Anterior cingulate cortex (tissue), 58 donors: ENCODE data around the gene ZFX.
A peak's percentile ranks its signal among the peaks of the same experiment; 100 is the strongest.

ENCODE experiments used
- DNase-seq, 58 donors: peaks; one replicate each; lab custom pipeline; 2025; lab: John Stamatoyannopoulos, UW

ZFX gene

DNA sequence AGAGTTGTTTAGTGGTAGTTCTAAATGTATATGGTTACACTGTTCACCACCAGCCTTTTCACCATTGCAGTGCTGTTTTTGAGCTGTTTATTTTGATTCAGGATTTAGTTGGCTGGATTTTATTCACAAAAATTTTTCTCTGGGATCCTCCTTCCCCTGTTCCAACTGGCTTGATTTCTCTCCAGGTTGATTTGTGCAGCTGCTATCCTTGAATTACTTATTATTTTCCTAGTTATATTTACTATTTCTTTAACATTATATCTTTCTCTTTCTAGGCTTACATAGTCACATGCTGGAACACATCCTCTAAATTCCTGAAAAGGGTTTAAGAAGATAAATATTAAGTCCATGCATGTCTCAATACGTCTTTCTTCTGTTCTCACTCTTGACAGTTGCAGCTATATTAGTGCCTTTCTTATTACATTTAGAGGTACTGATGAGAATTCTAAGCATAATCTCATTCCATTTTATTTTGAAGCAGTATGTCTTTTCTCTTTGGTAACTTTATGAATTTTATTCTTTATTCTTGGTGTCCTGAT is 82.2 kb downstream of the ZFX start:
- no peak for DNase-seq

- DNase-seq: no peak
Measured at GRCh38 chrX:24232796-24233195, 83.3 kb downstream of the ZFX start.

DNA sequence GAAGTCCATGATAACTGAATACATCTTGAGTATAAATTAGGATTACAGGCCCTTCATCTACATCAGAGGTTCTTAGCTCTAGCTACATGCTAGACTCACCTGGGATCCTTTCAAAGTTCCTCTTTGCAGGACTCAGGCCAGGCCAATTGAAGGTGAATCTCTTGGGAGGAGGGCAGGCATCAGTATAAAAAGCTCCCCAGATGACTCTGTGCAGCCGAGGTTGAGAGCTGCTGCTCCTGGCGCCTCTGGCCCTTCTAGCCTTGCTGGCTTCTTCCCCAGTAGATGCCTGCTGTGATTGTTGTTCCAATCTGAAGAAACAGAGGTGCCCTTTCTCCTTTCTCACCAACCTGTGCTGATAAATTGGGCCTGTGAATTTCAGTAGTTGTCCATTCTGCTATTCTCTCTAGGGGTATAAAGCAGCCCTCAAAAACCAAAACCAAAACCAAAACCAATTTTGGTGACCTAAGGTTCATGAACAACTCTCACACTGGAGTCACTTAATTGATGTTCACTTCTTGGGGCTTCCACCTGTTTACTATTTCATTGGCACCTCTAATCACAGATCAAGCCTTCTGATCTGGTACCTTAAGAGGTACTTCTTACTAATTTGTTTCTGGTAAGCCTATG is 85.7 kb downstream of the ZFX start:
- no peak for DNase-seq

DNA sequence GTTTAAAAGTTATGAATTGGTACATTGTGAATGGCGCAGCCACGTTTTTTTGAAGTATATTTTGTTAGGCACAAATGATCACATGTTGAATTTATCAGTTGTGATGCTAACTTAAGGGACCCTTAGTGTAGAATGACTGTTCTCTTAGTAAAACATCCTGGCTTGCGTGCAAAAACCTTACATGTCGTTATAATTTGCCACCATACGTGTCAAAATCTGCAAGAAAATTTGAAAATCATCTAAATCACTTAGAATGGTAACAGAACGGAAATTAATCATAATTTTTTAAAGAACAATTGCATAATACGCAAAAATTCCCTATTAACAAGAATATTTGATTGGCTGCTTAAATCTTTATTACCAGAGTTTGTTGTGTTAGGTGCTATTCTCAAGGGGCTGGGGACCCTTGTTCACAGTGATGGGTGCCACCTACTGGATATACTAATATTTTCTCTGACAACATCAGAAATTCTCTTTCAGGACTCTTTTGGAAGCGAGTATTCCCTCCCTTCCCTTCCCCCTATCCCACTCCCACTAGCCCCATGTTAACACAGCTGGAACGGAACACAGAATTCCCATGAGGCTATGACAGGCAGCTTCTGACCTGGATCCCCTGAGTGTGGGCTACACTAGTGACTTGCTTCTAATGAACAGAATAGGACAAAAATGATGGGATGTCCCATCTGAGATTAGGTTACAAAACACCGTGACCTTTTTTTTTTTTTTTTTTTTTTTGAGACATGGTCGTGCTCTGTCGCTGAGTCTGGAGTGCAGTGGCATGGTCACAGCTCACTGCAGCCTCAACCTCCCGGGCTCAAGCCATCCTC is 92.5 kb downstream of the ZFX start:
- peak in 5 of 58 donors; percentile 0 to 5 (median 2) for DNase-seq

DNA sequence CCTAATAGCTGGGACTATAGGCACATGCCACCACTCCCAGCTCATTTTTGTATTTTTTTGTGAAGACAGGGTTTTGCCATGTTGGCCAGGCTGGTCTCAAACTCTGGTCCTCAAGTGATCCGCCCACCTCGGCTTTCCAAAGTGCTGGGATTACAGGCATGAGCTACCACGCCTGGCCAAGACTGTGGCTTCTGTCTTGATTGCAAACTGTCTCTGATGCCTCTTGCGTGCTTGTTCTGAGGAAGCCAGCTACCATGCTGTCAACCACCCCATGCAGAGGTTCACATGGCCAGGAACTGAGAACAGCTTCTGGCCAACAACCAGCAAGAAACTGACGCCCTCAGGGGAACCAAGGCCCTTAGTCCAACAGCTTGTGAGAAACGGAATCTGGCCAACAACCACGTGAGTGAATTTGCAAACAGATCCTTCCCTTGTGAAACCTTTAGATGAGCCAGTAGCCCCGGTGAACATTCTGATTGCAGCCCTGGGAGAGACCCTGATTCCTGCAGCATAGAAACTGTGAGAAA is 93.2 kb downstream of the ZFX start:
- DNase-seq: peak in 32 of 58 donors; percentile 0 to 47 (median 6)

DNA sequence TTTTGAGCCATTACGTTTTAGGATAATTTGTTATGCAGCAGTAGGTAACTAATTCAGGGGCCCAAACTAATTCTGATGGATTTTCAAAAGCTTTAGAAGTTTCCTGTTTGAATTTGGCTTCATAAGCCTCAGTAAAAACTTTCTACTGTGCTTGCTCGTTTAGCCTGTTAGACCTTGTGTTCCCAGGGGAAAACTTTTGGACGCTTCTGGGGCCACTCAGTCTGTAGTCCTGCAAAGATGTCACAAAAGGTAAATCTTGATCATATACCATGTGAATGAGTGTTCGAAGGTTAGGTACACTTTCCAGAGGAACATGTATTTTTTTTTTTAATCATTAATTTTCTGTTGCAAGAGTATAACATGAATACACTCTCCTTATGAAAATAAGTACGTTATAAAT is 93.7 kb downstream of the ZFX start:
- DNase-seq: no peak

- DNase-seq: no peak
Measured at GRCh38 chrX:24243692-24244091, 94.2 kb downstream of the ZFX start.

GRCh38 chrX:24245202-24245601 is 95.7 kb downstream of the ZFX start:
- no peak for DNase-seq

DNA sequence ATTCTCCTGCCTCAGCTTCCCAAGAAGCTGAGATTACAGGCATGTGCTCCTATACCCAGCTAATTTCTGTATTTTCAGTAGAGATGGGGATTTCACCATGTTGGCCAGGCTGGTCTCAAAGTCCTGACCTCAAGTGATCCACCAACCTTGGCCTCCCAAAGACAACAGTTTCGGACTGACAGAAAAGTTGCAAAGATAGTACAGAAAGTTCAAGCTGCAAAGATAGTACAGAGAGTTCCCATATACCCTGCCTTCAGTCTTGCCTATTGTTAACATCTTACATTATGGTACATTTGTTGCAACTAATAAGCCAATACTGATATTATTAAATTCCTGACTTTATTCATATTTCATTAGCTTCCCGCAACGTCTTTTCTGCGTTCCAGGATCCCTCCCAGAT is 98.5 kb downstream of the ZFX start:
- DNase-seq: no peak

DNA sequence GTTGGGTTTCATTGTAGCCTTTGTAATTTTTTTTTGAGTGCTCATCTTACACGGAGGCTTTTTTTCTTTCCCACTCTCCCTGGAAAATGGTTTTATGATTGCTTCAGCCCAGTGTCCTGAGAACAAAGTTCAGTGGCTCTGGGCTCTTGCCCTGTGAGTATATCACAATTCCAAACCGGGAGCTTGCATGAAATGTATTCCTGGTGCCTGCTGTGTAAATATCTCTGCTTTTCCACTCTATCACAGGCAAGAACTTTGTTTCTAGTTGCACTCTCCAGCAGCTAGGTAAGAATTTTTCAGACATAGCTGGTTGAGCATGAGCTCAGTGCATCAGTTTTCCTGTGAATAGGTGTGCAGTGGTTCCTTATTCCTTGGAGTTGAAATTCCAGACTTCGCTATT is 103.5 kb downstream of the ZFX start:
- no peak for DNase-seq

- DNase-seq: no peak
Measured at GRCh38 chrX:24253469-24253868, 103.9 kb downstream of the ZFX start.

- no peak for DNase-seq
Measured at GRCh38 chrX:24257011-24257410, 107.5 kb downstream of the ZFX start.

- peak in 13 of 58 donors; percentile 0 to 19 (median 4) for DNase-seq
Measured at GRCh38 chrX:24259544-24260240, 110.2 kb downstream of the ZFX start.

DNA sequence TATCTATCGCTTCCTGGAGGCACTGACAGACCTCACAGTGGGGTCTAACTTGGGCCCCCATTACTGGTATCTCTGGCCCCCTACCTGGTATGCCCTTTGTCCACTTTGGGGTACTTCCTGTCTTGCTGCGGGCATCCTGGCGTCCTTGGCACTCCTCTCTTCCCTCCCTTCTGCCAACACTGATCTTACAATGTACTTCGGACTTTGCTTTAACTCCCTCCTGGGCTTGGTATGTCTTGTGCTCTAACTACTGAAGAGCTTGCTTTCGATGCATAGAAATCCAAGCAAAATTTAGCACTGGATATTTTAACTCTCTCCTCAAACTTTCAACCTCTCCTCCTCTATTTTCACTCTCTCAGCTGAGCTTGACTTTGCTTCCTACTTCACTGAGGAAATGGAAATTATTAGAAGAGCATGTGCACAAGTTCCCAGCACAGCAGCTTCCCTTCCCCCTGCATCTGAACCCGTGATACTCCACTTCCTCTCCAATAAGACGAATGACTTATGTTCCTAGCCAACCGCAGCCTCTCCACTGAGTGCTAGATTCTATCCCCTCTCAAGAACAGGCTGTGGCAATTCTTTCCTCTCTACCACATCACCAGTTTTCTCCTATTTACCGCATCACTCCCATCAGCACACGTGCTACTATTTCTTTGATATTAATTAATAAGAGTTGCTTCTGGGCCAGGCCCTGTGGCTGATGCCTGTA is 111.5 kb downstream of the ZFX start:
- peak in 5 of 58 donors; percentile 0 to 25 (median 0) for DNase-seq

GRCh38 chrX:24262309-24262708 is 112.8 kb downstream of the ZFX start:
- DNase-seq: no peak

DNA sequence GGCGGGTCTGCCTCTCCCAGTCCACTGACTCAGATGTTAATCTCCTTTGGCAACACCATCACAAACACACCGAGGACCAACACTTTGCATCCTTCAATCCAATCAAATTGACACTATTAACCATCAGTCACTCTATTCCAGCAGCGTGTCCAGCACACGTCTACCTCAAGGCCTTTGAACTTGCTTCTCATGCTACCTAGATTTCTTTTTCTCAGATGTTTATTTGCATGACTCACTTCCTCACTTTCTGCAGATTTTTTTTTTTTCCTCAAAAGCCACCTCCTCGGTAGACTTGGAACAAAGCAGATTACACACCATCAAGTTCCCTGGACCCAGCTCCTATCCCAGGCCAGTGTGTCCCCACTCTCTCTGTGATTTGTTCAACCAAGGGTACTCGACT is 114.9 kb downstream of the ZFX start:
- DNase-seq: no peak
